Activated T-helper 1 cell treated with Interleukin-2 at 50 U/mL for 16 hours (primary cell): Measurements from ENCODE around the gene LSR.
"Not testable (repeated sequence)": the region's sequence is repeated elsewhere in the genome, so short reads cannot be mapped to it uniquely, and the experiment has no call there.

ENCODE experiments used
- DNase-seq: peaks from one replicate; pipeline ENCODE4 v3.0.0-alpha.2; 2020; ENCODE audit warnings: low read depth

Gene LSR

DNA sequence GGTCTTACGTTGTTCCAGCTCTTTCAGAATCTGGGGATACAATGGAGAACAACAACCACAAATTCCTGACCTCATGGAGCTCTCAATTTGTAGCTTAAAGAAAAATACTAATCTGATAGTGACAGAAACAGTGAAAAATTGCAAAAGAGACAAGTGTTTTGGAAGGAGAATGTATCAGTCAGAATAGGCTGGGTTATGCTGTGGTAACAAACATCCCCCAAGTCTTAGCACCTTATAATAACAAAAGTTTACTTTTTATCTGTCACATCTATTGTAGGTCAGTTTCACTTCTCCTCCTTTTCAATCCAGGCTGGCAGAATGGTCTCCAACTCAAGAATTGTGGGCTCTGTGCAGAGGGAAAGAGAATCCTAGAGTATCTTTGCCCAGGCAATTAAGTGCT lies 29.8 kb upstream of the LSR start:
- no peak for DNase-seq

GRCh38 chr19:35220315-35220921 lies 28.4 kb upstream of the LSR start:
- DNase-seq = no peak

DNA sequence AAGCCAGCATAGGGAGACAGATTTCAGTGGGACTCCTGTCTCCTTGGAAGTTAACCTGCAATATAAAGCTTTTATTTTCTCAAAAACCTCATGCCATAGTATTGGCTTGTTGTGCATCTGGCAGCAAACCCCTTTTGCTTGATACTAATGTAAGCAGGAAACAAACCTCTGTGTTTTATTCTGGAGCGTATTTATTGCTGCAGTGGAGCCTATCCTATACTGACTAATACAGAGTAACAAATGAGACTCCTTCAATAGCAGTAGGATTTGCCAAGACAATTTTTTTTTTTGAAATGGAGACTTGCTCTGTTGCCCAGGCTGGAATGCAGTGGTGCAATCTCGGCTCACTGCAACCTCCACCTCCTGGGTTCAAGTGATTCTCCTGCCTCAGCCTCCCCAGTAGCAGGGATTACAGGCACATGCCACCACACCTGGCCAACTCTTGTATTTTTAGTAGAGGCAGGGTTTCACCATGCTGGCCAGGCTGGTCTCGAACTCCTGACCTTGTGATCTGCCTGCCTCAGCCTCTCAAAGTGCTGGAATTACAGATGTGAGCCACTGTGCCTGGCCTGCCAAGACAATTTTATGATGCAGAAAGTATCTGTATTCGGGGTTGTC lies 27.7 kb upstream of the LSR start:
- DNase-seq = not testable (repeated sequence)

- no peak for DNase-seq
These were observed 26.3 kb upstream of the LSR start for GRCh38 chr19:35222373-35223015.

DNA sequence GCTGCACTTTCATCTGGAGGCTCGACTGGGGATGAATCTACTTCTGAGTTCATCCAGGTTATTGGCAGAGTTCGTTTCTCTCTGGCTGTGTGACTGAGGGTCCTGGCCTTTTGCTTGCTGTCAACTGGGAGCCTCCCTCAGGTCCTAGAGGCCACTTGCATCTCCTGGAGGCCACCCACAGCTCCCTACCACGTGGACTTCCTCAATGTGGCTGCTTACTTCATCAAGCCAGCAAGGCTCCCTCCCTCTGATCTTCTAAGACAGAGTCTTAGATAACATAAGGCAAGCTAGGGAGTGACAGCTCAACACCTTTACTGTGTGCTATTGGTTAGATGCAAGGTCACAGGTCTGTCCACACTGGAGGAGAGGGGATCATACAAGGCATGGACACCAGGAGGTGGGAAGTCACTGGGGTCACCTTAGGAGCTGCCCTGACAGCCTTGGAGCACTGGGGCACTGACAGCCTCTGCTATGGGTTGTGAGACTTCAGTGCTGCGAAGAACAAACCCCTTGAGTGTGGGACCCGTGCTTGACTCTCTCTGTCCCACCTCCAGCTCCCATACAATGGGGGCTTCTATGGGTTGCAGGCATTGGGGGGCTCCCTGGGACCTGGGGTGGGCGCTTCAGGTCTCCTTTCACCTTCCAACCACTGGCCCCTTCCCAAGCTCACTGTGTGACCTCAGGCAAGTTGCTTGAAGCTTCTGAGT lies 25.6 kb upstream of the LSR start:
- DNase-seq = no peak

DNA sequence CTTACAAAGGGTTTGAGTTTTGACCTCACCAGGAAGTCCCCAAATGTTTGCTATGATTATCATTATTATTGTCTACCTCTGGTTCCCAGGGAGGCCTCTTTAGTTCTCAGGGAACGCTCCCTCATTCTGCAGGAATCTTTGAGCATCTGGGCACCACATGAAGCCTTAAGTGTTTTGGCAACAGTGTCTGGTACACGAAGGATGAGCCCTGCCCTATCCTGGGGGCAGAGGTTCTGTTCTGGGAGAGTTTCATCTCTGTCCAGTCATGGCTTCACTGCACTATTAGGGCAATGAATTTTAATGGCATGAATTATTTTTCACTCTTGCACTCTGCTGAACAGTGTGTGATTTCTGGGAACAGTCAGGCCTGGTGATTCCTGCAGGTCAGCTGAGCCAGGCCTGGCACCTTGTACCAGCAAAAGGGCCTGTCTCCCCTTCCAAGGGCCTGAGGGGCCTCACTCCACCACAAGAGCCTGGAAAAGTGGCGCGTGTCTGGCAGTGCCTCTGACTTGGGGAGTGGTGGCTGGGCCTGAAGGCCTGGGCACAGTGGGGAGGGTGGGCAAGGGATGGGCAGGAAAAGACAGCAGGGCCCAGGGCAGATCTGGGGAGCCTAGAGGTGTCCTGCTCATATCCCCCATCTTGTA lies 24.8 kb upstream of the LSR start:
- no peak for DNase-seq

GRCh38 chr19:35224681-35225571 lies 23.9 kb upstream of the LSR start:
- DNase-seq = no peak

- no peak for DNase-seq
These were observed 22.9 kb upstream of the LSR start for GRCh38 chr19:35225951-35226350.

DNA sequence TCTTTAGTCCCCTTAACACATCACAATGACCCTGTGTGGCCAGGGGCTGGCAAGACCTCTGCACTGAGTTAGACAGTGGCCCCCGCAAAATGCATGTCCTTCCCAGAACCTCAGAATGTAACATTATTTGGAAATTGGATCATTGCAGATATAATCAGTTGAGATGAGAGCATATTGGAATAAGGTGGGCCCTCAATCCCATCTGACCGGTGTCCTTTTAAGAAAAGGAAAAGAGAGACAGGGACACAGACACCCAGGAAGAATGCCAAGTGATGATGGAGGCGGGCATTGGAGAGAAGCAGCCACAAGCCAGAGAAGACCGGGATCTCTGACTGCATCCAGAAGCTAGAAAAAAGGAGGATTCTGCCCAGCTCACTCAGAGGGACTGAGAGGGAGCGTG lies 22.1 kb upstream of the LSR start:
- no peak for DNase-seq

GRCh38 chr19:35228177-35228930 lies 20.4 kb upstream of the LSR start, which contains the start of gene FAM187B:
TSS of gene FAM187B (minus strand) at chr19:35228739. CDS start at chr19:35228680, 59 bp downstream.
- DNase-seq = no peak

DNA sequence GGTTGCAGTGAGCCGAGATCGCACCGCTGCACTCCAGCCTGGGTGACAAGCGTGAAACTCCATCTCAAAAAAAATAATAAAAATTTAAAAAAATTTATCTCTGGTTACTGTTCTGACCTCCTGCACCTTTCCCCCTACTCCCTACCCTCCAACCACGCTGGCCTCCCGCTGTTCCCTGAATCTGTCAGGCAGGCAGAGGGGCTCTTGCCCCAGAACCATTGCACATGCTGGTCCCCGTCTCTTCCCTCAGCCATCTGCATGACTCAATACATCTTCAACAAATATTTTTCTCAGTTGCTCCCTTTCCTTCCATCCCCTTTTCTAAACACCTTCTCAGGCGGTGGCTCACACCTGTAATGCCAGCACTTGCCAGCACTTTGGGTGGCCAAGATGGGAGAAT lies 19.2 kb upstream of the LSR start:
- DNase-seq = no peak

DNA sequence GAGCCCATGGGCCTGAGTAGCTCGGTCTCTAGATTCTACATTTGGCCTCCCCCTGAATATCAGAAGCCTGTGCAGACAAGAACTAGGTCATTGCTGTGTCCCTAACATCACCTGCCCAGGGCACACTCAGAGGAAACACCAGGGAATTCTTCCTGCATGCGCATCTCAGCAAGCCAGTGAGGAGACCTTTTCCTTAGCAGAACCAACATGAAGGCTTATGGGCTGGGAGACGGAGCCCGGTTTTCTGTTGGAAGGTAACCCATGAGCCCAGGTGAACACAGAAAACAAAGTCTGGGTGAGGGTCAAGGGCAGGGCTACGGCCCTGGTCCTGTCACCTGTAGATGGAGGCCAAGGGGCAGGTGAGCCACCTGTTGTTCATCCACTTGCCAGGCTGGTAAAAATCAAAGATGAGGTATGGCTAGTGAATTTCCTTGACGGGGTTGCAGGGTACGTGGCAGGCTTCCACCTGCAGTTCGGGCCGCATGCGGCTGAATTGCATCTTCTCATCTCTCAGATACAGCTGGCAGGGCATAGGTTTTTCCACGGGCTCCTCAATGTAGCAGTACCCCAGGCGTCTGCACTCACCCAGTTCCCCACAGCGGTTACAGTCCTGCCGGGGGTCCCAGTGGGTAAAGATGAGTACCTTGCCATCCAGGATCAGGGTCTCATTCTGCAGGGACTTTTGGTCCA lies 16.7 kb upstream of the LSR start:
- no peak for DNase-seq

DNA sequence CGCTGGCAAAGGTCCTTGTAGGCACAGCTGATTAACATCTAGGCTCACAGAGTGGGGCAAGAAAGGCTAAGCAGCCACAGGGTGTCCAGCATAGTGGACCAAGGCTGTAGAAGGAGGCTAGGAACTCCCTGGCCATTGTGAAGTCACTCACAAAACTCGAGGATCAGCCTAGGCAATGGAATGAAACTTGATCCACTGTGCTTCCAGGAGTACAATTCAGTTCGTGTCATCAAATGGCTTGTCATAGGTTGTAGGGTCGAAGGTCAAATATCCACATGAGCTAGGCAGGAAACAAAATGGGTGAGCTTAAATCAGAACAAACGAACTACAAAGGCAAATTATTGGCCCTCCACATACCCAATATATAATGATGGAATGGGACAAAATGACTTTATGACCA lies 15.9 kb upstream of the LSR start:
- no peak for DNase-seq

GRCh38 chr19:35236638-35237400 lies 12.0 kb upstream of the LSR start:
- DNase-seq = no peak

GRCh38 chr19:35239597-35239996 lies 9.2 kb upstream of the LSR start:
- not testable (repeated sequence) for DNase-seq

DNA sequence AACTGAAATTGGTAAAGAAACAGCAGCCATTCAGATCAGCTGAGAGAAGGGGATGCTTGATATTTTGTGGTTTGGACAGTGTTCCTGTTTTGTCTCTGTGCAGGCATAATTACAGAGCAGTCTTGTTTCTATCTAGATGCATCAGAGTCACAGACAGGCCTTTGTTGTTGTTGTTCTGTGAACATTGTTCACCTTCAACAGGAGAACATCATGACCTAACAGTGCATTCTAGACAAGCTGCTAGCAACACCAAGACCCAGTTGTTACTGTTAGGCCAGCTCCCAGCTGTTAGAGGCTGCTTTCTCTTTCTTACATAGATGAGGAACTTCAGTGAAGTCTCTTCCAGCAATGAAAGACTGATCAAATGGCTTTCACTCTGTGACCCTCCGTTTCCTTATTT lies 8.5 kb upstream of the LSR start:
- DNase-seq = no peak

GRCh38 chr19:35241417-35241816 lies 7.4 kb upstream of the LSR start:
- no peak for DNase-seq

DNA sequence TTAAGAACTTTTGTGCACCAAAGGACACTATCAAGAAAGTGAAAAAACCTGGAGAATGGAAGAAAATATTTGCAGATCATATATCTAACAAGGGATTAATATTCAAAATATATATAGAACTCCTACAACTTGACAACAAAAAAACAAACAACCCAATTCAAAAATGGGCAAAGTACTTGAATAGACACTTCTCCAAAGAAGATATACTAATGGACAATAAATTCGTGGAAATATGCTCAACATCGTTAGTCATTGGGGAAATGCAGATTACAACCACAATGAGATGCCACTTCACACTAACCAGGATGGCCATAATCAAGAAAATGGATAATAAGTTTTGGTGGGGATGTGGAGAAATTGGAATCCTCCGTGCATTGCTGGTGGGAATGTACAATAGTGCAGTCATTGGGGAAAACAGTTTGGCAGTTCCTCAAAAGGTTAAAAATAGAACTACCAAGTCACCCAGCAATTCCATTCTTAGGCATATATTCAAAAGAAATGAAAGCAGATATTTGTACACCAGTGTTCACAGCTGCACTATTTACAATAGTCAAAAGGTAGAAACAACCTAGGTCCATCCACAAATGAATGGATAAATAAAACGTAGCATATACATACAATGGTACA lies 2.2 kb upstream of the LSR start:
- no peak for DNase-seq
